Measurements from ENCODE around the gene MOSMO.

- TF ChIP-seq CTCF (IDR thresholded peaks at IDR 0.05): peak; percentile 61
- TF ChIP-seq EZH2 (IDR thresholded peaks at IDR 0.05; ENCODE audit: borderline replicate concordance, insufficient read depth, low read depth, low read length, poor library complexity, severe bottlenecking): no peak
These were observed 90.7 kb downstream of the MOSMO start for GRCh38 chr16:22098405-22099255.
